Measurements from ENCODE around the gene WDR36. TPM values are rescaled to one million over a fixed set of nuclear protein-coding genes. Genes with fewer than 3 reads are reported as not detected.

Gene WDR36
- total and polyA plus RNA-seq, 9 of the 15 experiments (the other 6 are each of a cell fraction or from before 2014, with no cell fraction given), result 25.7 to 68.0 (median 41.5) TPM

DNA sequence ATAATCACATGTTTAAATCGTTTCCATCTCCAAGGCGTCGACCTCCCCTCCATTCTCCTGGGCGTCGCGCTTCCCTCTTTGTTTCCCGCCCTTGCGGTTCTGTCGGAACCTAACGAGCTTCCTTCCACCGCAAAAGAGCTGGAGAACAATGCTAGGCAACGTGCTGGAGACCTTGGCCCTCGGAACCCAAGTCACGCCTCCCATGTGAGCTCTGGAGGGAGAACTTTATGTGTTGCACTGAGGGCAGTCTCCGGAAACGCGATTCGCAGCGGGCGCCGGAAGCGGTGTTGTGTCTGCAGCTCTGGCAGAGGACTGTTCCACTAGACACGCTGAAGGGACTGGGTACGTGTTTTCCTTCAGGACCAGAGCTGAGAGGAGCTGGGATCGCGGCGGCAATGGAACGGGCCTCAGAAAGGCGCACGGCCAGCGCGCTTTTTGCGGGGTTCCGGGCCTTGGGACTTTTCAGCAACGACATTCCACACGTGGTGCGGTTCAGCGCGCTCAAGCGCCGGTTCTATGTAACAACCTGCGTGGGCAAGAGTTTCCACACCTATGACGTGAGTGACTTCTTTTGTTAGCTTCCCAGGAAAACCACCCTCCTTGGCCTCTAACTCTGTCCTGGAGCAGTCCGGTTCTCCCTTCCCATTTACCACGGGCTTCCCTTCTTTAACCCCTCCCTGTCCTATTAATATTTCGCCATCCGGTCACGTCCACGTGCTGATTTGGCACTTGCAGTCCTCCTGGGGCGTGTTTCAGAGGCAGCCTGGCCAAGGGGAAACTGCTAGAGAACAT is at the start of gene WDR36 (continued):
- TF ChIP-seq, protein P1, sequence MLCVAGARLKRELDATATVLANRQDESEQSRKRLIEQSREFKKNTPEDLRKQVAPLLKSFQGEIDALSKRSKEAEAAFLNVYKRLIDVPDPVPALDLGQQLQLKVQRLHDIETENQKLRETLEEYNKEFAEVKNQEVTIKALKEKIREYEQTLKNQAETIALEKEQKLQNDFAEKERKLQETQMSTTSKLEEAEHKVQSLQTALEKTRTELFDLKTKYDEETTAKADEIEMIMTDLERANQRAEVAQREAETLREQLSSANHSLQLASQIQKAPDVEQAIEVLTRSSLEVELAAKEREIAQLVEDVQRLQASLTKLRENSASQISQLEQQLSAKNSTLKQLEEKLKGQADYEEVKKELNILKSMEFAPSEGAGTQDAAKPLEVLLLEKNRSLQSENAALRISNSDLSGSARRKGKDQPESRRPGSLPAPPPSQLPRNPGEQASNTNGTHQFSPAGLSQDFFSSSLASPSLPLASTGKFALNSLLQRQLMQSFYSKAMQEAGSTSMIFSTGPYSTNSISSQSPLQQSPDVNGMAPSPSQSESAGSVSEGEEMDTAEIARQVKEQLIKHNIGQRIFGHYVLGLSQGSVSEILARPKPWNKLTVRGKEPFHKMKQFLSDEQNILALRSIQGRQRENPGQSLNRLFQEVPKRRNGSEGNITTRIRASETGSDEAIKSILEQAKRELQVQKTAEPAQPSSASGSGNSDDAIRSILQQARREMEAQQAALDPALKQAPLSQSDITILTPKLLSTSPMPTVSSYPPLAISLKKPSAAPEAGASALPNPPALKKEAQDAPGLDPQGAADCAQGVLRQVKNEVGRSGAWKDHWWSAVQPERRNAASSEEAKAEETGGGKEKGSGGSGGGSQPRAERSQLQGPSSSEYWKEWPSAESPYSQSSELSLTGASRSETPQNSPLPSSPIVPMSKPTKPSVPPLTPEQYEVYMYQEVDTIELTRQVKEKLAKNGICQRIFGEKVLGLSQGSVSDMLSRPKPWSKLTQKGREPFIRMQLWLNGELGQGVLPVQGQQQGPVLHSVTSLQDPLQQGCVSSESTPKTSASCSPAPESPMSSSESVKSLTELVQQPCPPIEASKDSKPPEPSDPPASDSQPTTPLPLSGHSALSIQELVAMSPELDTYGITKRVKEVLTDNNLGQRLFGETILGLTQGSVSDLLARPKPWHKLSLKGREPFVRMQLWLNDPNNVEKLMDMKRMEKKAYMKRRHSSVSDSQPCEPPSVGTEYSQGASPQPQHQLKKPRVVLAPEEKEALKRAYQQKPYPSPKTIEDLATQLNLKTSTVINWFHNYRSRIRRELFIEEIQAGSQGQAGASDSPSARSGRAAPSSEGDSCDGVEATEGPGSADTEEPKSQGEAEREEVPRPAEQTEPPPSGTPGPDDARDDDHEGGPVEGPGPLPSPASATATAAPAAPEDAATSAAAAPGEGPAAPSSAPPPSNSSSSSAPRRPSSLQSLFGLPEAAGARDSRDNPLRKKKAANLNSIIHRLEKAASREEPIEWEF (CRISPR knock-in tag; IDR thresholded peaks at IDR 0.05), result no peak
- TF ChIP-seq ZNF512 (tag; IDR thresholded peaks at IDR 0.05) (no peak), ZKSCAN8 (CRISPR knock-in tag; IDR thresholded peaks at IDR 0.05) (no peak), POLR2H (tag; IDR thresholded peaks at IDR 0.05; ENCODE audit: low read depth) (no peak), PPARD (CRISPR knock-in tag; IDR thresholded peaks at IDR 0.05) (no peak), NFE2 (IDR thresholded peaks at IDR 0.05; ENCODE audit: low read depth) (no peak; the same call in 1 of the 2 replicates), DIDO1 (tag; IDR thresholded peaks at IDR 0.05; ENCODE audit: low read depth) (peak; percentile 97), ARHGAP35 (IDR thresholded peaks at IDR 0.05; ENCODE audit: partially characterized antibody) (no peak), HINFP (tag; conservative IDR thresholded peaks at IDR 0.05; ENCODE audit: low read depth) (no peak), SMC3 (conservative IDR thresholded peaks at IDR 0.05; ENCODE audit: insufficient read depth, low read depth, low read length) (no peak), IRF1 (CRISPR knock-in tag; IDR thresholded peaks at IDR 0.05; ENCODE audit: borderline replicate concordance) (no peak), NFE2L1 (tag; IDR thresholded peaks at IDR 0.05; ENCODE audit: borderline replicate concordance, low read depth) (no peak), MCM5 (IDR thresholded peaks at IDR 0.05; ENCODE audit: low read depth) (no peak), BHLHE40 (IDR thresholded peaks at IDR 0.05; ENCODE audit: low read length) (peak; percentile 77)
- TF ChIP-seq, protein P2, sequence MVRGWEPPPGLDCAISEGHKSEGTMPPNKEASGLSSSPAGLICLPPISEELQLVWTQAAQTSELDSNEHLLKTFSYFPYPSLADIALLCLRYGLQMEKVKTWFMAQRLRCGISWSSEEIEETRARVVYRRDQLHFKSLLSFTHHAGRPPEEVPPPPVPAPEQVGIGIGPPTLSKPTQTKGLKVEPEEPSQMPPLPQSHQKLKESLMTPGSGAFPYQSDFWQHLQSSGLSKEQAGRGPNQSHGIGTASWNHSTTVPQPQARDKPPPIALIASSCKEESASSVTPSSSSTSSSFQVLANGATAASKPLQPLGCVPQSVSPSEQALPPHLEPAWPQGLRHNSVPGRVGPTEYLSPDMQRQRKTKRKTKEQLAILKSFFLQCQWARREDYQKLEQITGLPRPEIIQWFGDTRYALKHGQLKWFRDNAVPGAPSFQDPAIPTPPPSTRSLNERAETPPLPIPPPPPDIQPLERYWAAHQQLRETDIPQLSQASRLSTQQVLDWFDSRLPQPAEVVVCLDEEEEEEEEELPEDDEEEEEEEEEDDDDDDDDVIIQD (CRISPR knock-in tag; IDR thresholded peaks at IDR 0.05), result no peak
- TF ChIP-seq, protein P3, sequence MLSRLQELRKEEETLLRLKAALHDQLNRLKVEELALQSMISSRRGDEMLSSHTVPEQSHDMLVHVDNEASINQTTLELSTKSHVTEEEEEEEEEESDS (CRISPR knock-in tag; IDR thresholded peaks at IDR 0.05), result no peak
